ENCODE measurements around the gene CAMK2D. TPM values are rescaled to one million over a fixed set of nuclear protein-coding genes. Genes with fewer than 3 reads are reported as not detected.

Gene CAMK2D
- polyA plus RNA-seq, 2 of the 4 experiments (the other 2 are of a cell fraction): 19.1 to 59.9 TPM

DNA sequence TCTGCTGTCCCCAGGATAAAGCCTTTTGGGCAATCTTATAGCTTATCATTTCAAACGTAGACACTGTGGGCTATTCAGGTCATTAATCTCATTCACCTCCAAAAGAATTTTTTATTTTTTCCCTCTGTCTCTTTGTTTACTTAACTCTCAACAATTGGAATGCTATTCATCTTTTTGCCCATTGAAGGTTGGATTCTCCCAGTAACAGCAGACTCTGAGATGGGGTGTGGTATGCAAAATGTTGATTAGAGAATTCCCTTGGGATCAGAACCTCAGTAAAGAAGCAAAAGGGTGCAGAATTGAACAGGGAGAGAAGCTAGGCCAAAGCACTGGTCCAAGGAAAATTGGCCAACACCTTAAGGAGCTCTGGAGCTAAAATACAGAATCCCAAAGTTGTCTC is 60.4 kb downstream of the CAMK2D start:
- ATAC-seq: no peak; a peak in 2 of 6 replicates
- no peak for DNase-seq (ENCODE audit: low read depth in 1 of 2, low spot score in 1 of 2)
- POLR2A ChIA-PET: no interaction called here
- TF ChIP-seq ZNF302 (CRISPR knock-in tag; IDR thresholded peaks at IDR 0.05) (no peak), MAFK (IDR thresholded peaks at IDR 0.05; ENCODE audit: partially characterized antibody) (no peak), KDM1A (IDR thresholded peaks at IDR 0.05; ENCODE audit: low read depth) (no peak), MYC (IDR thresholded peaks at IDR 0.05; ENCODE audit: borderline replicate concordance, low read length) (no peak), SMC3 (IDR thresholded peaks at IDR 0.05) (no peak), EHF (CRISPR knock-in tag; IDR thresholded peaks at IDR 0.05) (no peak), ZSCAN20 (CRISPR knock-in tag; IDR thresholded peaks at IDR 0.05) (no peak), CEBPB (IDR thresholded peaks at IDR 0.05) (no peak), NFE2L2 (conservative IDR thresholded peaks at IDR 0.05; ENCODE audit: low read length) (no peak), FOXS1 (CRISPR knock-in tag; IDR thresholded peaks at IDR 0.05) (no peak), TP53 (CRISPR knock-in tag; IDR thresholded peaks at IDR 0.05) (no peak), POLR2AphosphoS2 (conservative IDR thresholded peaks at IDR 0.05; ENCODE audit: low read length) (no peak)
- TF ChIP-seq, protein P1, sequence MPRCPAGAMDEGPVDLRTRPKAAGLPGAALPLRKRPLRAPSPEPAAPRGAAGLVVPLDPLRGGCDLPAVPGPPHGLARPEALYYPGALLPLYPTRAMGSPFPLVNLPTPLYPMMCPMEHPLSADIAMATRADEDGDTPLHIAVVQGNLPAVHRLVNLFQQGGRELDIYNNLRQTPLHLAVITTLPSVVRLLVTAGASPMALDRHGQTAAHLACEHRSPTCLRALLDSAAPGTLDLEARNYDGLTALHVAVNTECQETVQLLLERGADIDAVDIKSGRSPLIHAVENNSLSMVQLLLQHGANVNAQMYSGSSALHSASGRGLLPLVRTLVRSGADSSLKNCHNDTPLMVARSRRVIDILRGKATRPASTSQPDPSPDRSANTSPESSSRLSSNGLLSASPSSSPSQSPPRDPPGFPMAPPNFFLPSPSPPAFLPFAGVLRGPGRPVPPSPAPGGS (IDR thresholded peaks at IDR 0.05): no peak
- TF ChIP-seq, protein P2, sequence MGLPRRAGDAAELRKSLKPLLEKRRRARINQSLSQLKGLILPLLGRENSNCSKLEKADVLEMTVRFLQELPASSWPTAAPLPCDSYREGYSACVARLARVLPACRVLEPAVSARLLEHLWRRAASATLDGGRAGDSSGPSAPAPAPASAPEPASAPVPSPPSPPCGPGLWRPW (IDR thresholded peaks at IDR 0.05): no peak
- CTCF ChIA-PET: interaction anchor here (0.6 to 1.4 kb wide), 3 partner anchors 11 to 294 kb away, joined by 3 to 5 read pairs (median 3); no protein-coding TSS in a partner anchor
- FAIRE-seq: no peak
- Histone ChIP-seq H3K4me2 (peak overlapping the region; percentile 52), H3K27ac (peak overlapping the region; percentile 10 to 70; a peak in 3 of 6 replicates), H3K9me3 (no peaks in the 10 kb centered on the region), H3K4me1 (peaks cover 50% of the 10 kb centered on the region), H3K4me3 (no peak overlapping the region)
- WGBS (ENCODE audit: missing lambda C conversion rate): 13% methylated on average over 1 of the region's 1 CpG

DNA sequence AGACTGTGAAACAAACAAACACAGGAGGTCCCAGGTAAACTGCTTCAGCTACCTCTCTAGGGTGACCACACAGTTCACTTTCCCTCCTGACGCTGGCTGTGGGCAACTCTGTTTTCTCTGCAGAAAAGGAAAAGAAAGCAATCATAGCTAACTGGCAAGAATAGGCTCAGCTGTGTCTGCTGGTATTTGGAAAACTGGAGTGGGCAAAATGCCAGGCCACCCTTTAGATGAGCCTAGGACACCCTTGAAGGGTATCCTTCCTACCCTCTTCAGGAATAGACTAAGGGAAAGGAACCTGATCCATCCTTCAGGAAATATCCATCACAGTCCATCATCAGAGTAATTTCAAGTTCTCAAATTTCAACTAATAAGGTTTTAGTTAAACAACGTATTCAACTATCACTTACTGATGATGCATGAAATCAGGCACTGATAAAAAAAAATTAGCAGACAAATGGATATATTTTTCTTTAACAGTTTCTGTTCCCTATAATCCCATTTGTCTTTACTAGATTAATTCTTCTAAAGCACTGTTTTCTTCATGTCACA is 60.9 kb downstream of the CAMK2D start:
- Histone ChIP-seq H3K4me2 (peak overlapping the region; percentile 52), H3K4me1 (peaks cover 55% of the 10 kb centered on the region), H3K27ac (peak overlapping the region; percentile 10 to 70; a peak in 3 of 6 replicates), H3K4me3 (no peak overlapping the region), H3K9me3 (no peaks in the 10 kb centered on the region)
- DNase-seq (ENCODE audit: low read depth in 1 of 2, low spot score in 1 of 2) (no peak), ATAC-seq (peak in 1 of 2 experiments; percentile 33; a peak in 2 of 6 replicates), FAIRE-seq (no peak)
- CTCF ChIA-PET: no interaction called here
- POLR2A ChIA-PET: no interaction called here
- 82% methylated on average over 2 of the region's 2 CpGs for WGBS (ENCODE audit: missing lambda C conversion rate)
- no peak for TF ChIP-seq GATA3 (IDR thresholded peaks at IDR 0.05; ENCODE audit: borderline replicate concordance)
- TF ChIP-seq, protein P3, sequence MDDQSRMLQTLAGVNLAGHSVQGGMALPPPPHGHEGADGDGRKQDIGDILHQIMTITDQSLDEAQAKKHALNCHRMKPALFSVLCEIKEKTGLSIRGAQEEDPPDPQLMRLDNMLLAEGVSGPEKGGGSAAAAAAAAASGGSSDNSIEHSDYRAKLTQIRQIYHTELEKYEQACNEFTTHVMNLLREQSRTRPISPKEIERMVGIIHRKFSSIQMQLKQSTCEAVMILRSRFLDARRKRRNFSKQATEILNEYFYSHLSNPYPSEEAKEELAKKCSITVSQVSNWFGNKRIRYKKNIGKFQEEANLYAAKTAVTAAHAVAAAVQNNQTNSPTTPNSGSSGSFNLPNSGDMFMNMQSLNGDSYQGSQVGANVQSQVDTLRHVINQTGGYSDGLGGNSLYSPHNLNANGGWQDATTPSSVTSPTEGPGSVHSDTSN (IDR thresholded peaks at IDR 0.05): no peak
- TF ChIP-seq EP300 (IDR thresholded peaks at IDR 0.05): no peak
- no peak for TF ChIP-seq KDM5A (IDR thresholded peaks at IDR 0.05)
- TF ChIP-seq, protein P4, sequence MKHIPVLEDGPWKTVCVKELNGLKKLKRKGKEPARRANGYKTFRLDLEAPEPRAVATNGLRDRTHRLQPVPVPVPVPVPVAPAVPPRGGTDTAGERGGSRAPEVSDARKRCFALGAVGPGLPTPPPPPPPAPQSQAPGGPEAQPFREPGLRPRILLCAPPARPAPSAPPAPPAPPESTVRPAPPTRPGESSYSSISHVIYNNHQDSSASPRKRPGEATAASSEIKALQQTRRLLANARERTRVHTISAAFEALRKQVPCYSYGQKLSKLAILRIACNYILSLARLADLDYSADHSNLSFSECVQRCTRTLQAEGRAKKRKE (CRISPR knock-in tag; IDR thresholded peaks at IDR 0.05; ENCODE audit: low read depth): no peak
- TF ChIP-seq ZNF302 (CRISPR knock-in tag; IDR thresholded peaks at IDR 0.05): no peak
- TF ChIP-seq, protein P5, sequence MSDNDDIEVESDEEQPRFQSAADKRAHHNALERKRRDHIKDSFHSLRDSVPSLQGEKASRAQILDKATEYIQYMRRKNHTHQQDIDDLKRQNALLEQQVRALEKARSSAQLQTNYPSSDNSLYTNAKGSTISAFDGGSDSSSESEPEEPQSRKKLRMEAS (IDR thresholded peaks at IDR 0.05): no peak
- no peak for TF ChIP-seq JUNB (IDR thresholded peaks at IDR 0.05)
- no peak for TF ChIP-seq FOXS1 (CRISPR knock-in tag; IDR thresholded peaks at IDR 0.05)
- TF ChIP-seq TFCP2L1 (CRISPR knock-in tag; IDR thresholded peaks at IDR 0.05): no peak
- TF ChIP-seq, protein P6, sequence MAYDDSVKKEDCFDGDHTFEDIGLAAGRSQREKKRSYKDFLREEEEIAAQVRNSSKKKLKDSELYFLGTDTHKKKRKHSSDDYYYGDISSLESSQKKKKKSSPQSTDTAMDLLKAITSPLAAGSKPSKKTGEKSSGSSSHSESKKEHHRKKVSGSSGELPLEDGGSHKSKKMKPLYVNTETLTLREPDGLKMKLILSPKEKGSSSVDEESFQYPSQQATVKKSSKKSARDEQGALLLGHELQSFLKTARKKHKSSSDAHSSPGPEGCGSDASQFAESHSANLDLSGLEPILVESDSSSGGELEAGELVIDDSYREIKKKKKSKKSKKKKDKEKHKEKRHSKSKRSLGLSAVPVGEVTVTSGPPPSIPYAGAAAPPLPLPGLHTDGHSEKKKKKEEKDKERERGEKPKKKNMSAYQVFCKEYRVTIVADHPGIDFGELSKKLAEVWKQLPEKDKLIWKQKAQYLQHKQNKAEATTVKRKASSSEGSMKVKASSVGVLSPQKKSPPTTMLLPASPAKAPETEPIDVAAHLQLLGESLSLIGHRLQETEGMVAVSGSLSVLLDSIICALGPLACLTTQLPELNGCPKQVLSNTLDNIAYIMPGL (CRISPR knock-in tag; IDR thresholded peaks at IDR 0.05; ENCODE audit: borderline replicate concordance): no peak
- no peak for TF ChIP-seq RAD21 (conservative IDR thresholded peaks at IDR 0.05 in 1 of 2, IDR thresholded peaks at IDR 0.05 in 1 of 2)
- no peak for TF ChIP-seq HEYL (CRISPR knock-in tag; IDR thresholded peaks at IDR 0.05)
- no peak for TF ChIP-seq FOSL2 (IDR thresholded peaks at IDR 0.05)
- no peak for TF ChIP-seq FOSL2 (CRISPR knock-in tag; IDR thresholded peaks at IDR 0.05)
- no peak for TF ChIP-seq CBX2 (IDR thresholded peaks at IDR 0.05; ENCODE audit: borderline replicate concordance, low read depth)

All from A549 (cell line).